Keratinocyte (primary cell): Measurements from ENCODE around the gene ZBTB7A. TPM values are rescaled to one million over a fixed set of nuclear protein-coding genes. Genes with fewer than 3 reads are reported as not detected.

Source experiments
- DNase-seq: peaks from one replicate; pipeline ENCODE4 v3.0.0-alpha.2; 2011; ENCODE audit warnings: low read depth, missing footprints, low spot score
- FAIRE-seq: peaks from 2 replicates; lab custom pipeline; 2011; peaks lifted over from hg19 to GRCh38; lab: Jason Lieb, UNC
- H2AFZ ChIP-seq: 2 replicates; pipeline ENCODE4 v1.6.0; 2012; ENCODE audit warnings: low read length, control low read depth, inconsistent platforms; ENCODE audit not compliant: control insufficient read depth
- H3K27ac ChIP-seq: 2 replicates; pipeline ENCODE4 v1.5.1; 2011; ENCODE audit warnings: low read length; ENCODE audit not compliant: control insufficient read depth, insufficient read depth
- H3K27me3 ChIP-seq: 3 replicates; pipeline ENCODE4 v1.6.0; 2011; ENCODE audit warnings: low read length; ENCODE audit not compliant: control insufficient read depth, insufficient read depth; ENCODE audit errors: extremely low read depth
- H3K36me3 ChIP-seq, 2 experiments: 2 replicates in 1 of 2; 3 replicates in 1 of 2; pipeline ENCODE4 v1.5.1; 2011; ENCODE audit warnings: low read length in 2 of 2, mild to moderate bottlenecking in 1 of 2; ENCODE audit not compliant: control insufficient read depth in 2 of 2, insufficient read depth in 2 of 2; ENCODE audit errors: extremely low read depth in 1 of 2
- H3K4me1 ChIP-seq: 3 replicates; pipeline ENCODE4 v1.5.1; 2011; ENCODE audit warnings: low read length; ENCODE audit not compliant: control insufficient read depth, insufficient read depth; ENCODE audit errors: extremely low read depth
- H3K4me2 ChIP-seq: 3 replicates; pipeline ENCODE4 v1.6.0; 2011; ENCODE audit warnings: low read depth, low read length; ENCODE audit not compliant: control insufficient read depth, insufficient read depth; ENCODE audit errors: extremely low read depth
- H3K4me3 ChIP-seq, 3 experiments: fragments of 200-600 bp in 1 of 3; sonication (generic) in 1 of 3; 2 replicates in 2 of 3; 3 replicates in 1 of 3; pipeline ENCODE4 v1.5.1; 2011 to 2016; ENCODE audit warnings: low read length in 3 of 3, mild to moderate bottlenecking in 3 of 3, control low read depth in 2 of 3, inconsistent platforms in 1 of 3, low read depth in 1 of 3, mixed read lengths in 1 of 3, mixed run types in 1 of 3, moderate library complexity in 1 of 3; ENCODE audit not compliant: control insufficient read depth in 2 of 3, insufficient read depth in 2 of 3; ENCODE audit errors: extremely low read depth in 1 of 3
- H3K79me2 ChIP-seq: 2 replicates; pipeline ENCODE4 v1.6.0; 2012; ENCODE audit warnings: low read length; ENCODE audit not compliant: control insufficient read depth, insufficient read depth
- H3K9ac ChIP-seq: 3 replicates; pipeline ENCODE4 v1.6.0; 2011; ENCODE audit warnings: low read length; ENCODE audit not compliant: control insufficient read depth, insufficient read depth; ENCODE audit errors: extremely low read depth
- H3K9me1 ChIP-seq: 3 replicates; pipeline ENCODE4 v1.6.0; 2011; ENCODE audit warnings: low read length; ENCODE audit not compliant: control insufficient read depth, insufficient read depth; ENCODE audit errors: extremely low read depth
- H3K9me3 ChIP-seq: 2 replicates; pipeline ENCODE4 v1.5.1; 2012; ENCODE audit warnings: low read depth, low read length; ENCODE audit not compliant: control insufficient read depth
- H4K20me1 ChIP-seq: 3 replicates; pipeline ENCODE4 v1.6.0; 2011; ENCODE audit warnings: low read length; ENCODE audit not compliant: control insufficient read depth, insufficient read depth; ENCODE audit errors: extremely low read depth
- CTCF ChIP-seq, 3 experiments: IDR thresholded peaks in 1 of 3; conservative IDR thresholded peaks in 1 of 3; optimal IDR thresholded peaks in 1 of 3; 2 replicates in 2 of 3; 3 replicates in 1 of 3; pipeline versions ENCODE3 to v1.5.1; 2011; ENCODE audit warnings: low read length in 3 of 3, mild to moderate bottlenecking in 3 of 3, moderate library complexity in 2 of 3, control low read depth in 1 of 3, inconsistent platforms in 1 of 3; ENCODE audit not compliant: insufficient read depth in 2 of 3; ENCODE audit errors: extremely low read depth in 1 of 3
- EZH2 ChIP-seq: IDR thresholded peaks from one replicate; pipeline ENCODE4 v1.6.1; 2012; ENCODE audit warnings: inconsistent platforms, mild to moderate bottlenecking, low read length, moderate library complexity
- dilution Hi-C: fragments of 300-500 bp; cut with MboI; formaldehyde crosslinking; loops from one replicate; pipeline ENCODE4 v1.7.0; 2020; ENCODE audit warnings: low sequenced_read_pairs; ENCODE audit not compliant: extremely low pct_ligation_motif_present
- polyA plus RNA-seq, 5 experiments: library from polyadenylated mRNA; depleted of rRNA in 3 of 5; stranded (reverse) in 3 of 5; stranded (forward) in 1 of 5; unstranded in 1 of 5; fragments of >200 nt; gene quantifications; 1 replicate in 1 of 5; 2 replicates in 3 of 5; 3 replicates in 1 of 5; pipeline versions ENCODE4 v1.2.1 to v1.2.3, GENCODE V29; 2011 to 2012; ENCODE audit warnings: missing spikeins in 2 of 5, low read depth in 1 of 5, low replicate concordance in 1 of 5

ZBTB7A gene
- polyA plus RNA-seq, 1 donor (not counting 4 experiments of a cell fraction or from before 2014, with no cell fraction given): 3.7 TPM

- H3K4me2 ChIP-seq: peak overlapping the region; percentile 77
- peaks cover 38% of the 10 kb centered on the region for H4K20me1 ChIP-seq
- H2AFZ ChIP-seq: no peak overlapping the region
- FAIRE-seq (no peak), DNase-seq (no peak)
- peak overlapping the region; percentile 83 for H3K9ac ChIP-seq
- dilution Hi-C loops: no loop called here
- peaks cover 10 to 26% of the 10 kb centered on the region in 2 experiments for H3K36me3 ChIP-seq
- no peaks in the 10 kb centered on the region for H3K27me3 ChIP-seq
- no peak for TF ChIP-seq EZH2
- TF ChIP-seq CTCF (optimal IDR thresholded peaks at IDR 0.05 in 1 of 3, IDR thresholded peaks at IDR 0.05 in 1 of 3, conservative IDR thresholded peaks at IDR 0.05 in 1 of 3; ENCODE audit: extremely low read depth in 1 of 3, insufficient read depth in 2 of 3, low read length in 3 of 3): no peak
- peaks cover 62% of the 10 kb centered on the region for H3K4me1 ChIP-seq
- H3K4me3 ChIP-seq: peak overlapping the region; percentile 39 to 59 (median 57)
- peak overlapping the region; percentile 87 for H3K27ac ChIP-seq
- H3K9me3 ChIP-seq: no peaks in the 10 kb centered on the region
- H3K79me2 ChIP-seq: peaks cover 93% of the 10 kb centered on the region
- H3K9me1 ChIP-seq: peaks cover 3% of the 10 kb centered on the region
Measured at GRCh38 chr19:4060621-4061177, 6.0 kb downstream of the ZBTB7A start.

GRCh38 chr19:4059891-4060620 lies 6.6 kb downstream of the ZBTB7A start:
- Histone ChIP-seq H3K9me3 (no peaks in the 10 kb centered on the region), H4K20me1 (peaks cover 39% of the 10 kb centered on the region), H3K36me3 (peaks cover 12 to 26% of the 10 kb centered on the region in 2 experiments), H3K4me1 (peaks cover 62% of the 10 kb centered on the region), H3K27me3 (no peaks in the 10 kb centered on the region), H3K9ac (peak overlapping the region; percentile 83), H3K4me2 (peak overlapping the region; percentile 89), H3K27ac (peak overlapping the region; percentile 87), H3K4me3 (peak overlapping the region; percentile 44 to 65 (median 59)), H3K9me1 (peaks cover 3% of the 10 kb centered on the region), H2AFZ (no peak overlapping the region), H3K79me2 (peaks cover 96% of the 10 kb centered on the region)
- TF ChIP-seq EZH2: no peak
- FAIRE-seq (no peak), DNase-seq (no peak)
- dilution Hi-C loops: no loop called here
